Dedifferentiated amniotic fluid mesenchymal stem cell (primary cell): ENCODE data around the gene SORBS1.
A peak's percentile ranks its signal among the peaks of the same experiment; 100 is the strongest.

ENCODE experiments used
- DNase-seq: peaks from one replicate; pipeline ENCODE4 v3.0.0-alpha.2; 2016; ENCODE audit errors: extremely low spot score

The SORBS1 gene

GRCh38 chr10:95346715-95347401 is 214.3 kb downstream of the SORBS1 start:
- no peak for DNase-seq

DNA sequence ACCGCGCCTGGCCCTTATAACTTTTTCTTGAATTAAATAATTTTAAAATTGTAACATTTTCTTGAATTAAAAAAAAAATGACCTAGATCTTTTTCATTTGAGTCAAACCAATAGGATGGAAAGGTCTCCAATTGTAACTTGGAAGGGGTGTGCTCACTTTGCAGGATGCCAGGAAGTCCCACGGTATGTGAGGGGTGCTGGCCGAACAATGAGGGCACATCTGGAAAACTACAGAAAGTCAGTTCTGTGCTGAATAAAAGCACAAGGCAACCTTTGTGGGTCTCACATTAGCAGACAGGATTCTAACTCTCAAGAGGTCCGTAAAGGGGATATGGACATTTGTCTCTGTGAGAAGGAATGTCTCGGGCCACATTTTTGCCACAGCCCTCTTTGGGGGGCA is 217.6 kb downstream of the SORBS1 start:
- DNase-seq, result no peak

- DNase-seq, result peak; percentile 17
These were observed 219.4 kb downstream of the SORBS1 start for GRCh38 chr10:95341716-95342130.

GRCh38 chr10:95339863-95340262 is 221.3 kb downstream of the SORBS1 start:
- DNase-seq, result no peak

- DNase-seq, result no peak
These were observed 223.6 kb downstream of the SORBS1 start for GRCh38 chr10:95337423-95338160.

DNA sequence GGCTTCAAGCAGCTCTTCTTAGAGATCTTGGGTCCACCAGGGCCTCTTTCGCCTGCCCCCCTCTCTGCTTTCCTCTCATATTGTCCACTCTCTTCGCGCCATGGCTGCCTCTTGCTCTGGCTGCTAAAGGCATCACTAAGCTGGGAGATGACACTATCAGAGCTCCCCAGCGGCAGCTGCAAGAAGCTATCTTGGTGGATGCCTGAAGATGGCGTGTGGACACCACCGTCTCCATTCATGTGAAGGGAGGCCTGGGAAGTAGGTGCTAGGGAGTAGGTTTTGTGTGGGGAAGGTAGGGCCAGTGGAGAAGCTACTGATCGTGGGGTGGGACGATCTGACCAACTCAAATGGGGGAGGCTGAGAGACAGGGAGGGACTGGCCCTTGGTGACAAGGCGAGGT is 224.5 kb downstream of the SORBS1 start:
- DNase-seq, result no peak

DNA sequence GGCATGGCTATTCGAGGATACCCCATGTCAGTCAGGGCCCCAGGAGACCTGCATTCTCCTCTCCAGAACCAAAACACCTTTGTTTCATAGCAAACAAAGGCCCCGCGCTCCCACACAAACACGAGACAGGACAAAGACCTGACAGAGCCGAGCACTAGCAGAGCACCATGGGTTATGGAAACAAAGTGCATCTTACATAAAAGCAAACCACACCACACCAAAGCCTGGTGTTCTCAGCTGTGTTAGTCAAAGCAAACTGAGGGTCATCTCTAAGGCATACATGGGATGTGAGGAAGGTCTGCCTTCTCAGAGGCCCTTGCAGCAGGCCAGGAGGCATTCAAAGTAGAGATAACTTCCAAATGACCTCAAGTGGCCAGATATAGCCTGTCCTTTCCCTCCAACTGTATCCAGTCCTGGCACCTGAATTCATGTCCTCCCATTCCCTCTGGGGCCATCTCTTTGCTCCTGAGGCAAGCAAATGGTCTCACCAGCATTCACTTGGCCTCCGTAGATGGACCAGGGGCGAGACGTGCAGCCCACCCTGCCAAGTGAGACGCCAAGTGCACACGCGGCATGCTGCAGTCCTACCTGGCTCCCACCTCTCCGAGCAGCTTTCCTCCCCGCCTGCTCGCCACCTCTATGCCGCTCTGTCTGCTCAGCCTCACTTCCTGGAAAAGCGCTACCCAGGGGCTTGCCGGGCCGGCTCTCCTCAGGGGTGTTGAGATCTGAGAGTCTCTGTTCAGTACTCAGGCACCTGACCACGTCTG is 225.1 kb downstream of the SORBS1 start:
- DNase-seq, result no peak

GRCh38 chr10:95334805-95335144 is 226.4 kb downstream of the SORBS1 start:
- no peak for DNase-seq

DNA sequence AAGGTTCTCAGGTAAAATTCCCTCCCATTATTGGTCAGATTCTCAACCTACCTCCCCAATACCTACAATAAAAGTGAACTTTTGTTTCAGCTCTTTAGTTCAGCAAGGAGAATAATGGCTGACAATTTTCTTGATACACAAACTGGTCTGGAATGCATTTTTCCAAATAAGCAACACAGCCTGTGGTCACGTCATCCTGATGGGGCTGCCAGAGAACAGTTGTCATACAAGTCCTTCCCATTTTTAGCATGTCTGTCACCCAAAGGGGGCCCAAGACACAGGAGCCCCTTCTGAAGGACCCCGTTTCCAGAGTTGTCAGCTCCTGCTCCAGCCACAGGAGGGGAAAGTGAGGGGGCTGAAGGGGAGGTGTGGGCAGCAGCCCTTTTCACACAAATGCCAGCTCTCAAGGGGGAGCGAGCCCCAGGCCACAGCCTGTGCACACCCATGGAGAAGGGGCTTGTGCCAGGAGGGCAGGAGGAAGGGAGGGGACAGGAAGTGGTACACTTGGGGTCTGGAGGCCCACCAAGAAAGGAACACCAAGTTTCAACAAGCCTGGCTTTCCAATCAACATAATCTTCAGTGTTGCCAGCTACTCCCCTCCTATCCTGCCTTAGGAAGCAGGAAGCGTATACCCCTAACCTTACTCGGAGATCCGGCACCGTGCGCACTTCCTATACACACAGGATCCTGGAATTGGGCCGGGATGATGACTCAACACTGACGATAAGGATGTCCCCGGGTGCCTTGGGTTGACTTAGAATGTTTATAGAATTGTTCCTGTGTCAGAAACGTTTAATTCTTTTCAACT is 227.0 kb downstream of the SORBS1 start:
- peak; percentile 61 for DNase-seq

DNA sequence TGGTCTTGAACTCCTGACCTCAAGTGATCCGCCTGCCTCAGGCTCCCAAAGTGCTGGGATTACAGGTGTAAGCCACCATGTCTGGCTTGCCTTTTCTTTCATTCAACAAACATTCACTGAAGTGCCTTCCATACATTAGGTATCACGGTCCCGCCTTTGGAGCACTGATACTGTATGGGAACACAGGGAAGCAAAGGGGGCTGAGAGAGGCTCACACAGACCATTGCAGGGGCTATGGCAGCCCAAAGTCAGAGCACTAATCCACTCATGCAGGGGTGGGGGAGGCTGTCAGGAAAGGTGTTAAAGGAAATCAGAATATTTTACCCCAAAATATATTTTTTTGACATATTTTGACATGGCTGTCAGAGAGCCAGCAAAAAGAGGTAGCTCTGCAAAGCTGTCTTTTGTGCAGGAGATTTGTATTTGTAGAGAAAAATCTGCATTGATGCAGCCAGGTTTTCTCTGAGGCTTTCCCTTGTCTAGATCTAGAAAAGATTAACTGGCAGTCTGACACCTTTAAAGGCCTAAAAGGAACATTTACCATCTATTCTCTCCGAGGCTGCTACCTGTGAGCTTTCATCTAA is 228.4 kb downstream of the SORBS1 start:
- DNase-seq, result no peak

DNA sequence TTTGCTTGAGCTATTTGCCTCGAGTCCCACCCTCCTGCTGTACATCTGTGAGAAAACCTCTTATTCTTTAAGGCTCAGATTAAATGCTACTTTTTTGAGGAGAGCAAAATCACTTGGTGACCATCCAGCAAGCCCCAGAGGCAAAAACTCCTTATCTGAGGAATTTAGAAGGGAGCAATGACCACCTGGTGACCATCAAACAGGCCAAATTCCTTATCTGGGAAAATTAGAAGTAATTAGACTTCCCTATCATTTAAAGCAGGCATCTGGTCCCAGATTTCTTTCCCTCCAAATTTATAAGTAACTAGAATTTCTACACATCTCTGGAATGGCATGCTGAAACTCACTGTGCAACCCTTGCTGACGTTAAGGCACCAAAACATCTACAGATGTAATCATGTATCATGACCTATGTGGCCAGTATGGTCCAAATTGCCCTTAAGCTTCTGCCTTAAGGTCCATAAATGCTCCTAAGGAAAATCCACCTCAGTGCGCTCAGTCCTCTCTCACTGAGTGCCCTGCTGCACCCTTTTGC is 229.5 kb downstream of the SORBS1 start:
- no peak for DNase-seq

- DNase-seq, result no peak
These were observed 230.2 kb downstream of the SORBS1 start for GRCh38 chr10:95330966-95331453.

- no peak for DNase-seq
These were observed 231.9 kb downstream of the SORBS1 start for GRCh38 chr10:95329296-95329695.

- DNase-seq, result no peak
These were observed 233.2 kb downstream of the SORBS1 start for GRCh38 chr10:95328013-95328412.

DNA sequence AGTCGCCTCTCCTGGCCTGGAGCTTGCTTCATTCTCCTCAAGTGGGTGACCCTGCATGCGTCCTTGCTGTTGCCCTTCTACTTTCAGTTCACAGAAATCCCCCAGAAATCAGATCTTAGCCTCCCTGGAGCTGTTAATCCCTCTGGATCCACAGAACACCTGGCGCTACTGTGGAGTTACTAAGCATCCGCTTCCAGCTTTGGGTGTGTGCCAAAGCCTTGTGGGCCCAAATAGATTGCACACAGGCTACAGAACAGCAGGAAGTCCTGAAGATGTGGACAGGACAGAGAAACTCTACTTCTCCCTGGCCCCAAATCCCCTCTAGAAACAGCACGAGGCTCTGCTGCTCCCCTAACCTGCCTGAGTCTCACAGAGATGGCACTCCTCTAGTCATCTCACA is 233.8 kb downstream of the SORBS1 start:
- no peak for DNase-seq

GRCh38 chr10:95326396-95326795 is 234.8 kb downstream of the SORBS1 start:
- DNase-seq, result no peak

- no peak for DNase-seq
These were observed 235.3 kb downstream of the SORBS1 start for GRCh38 chr10:95325863-95326262.

- no peak for DNase-seq
These were observed 236.5 kb downstream of the SORBS1 start for GRCh38 chr10:95324436-95325268.

- DNase-seq, result no peak
These were observed 239.4 kb downstream of the SORBS1 start for GRCh38 chr10:95321554-95322301.
